Kidney glomerular epithelial cell (primary cell): ENCODE results near the gene PCDH9.
A peak's percentile ranks its signal among the peaks of the same experiment; 100 is the strongest.

ENCODE experiments used
- DNase-seq: peaks from one replicate; lab custom pipeline; 2025; lab: John Stamatoyannopoulos, UW

The PCDH9 gene

DNA sequence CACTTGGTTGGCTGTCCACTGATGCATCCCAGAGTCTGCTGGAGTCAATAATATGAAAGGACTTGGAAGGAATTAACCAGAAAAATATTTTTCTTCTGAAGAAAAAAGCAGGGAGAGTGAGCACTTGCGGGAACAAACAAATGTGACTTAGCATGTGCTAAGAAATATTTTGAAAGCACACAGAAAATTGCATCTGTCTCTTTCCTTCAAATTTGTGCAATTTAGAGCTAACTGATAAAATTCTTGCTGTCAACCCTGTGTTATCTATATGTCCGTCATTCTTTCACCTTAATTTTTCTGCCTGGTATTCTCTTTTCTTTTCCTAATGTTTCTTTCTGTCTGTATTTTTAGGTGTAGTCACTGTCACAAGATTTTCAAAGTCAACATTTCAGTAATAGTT, 852.6 kb downstream of the PCDH9 start:
- DNase-seq: no peak

DNA sequence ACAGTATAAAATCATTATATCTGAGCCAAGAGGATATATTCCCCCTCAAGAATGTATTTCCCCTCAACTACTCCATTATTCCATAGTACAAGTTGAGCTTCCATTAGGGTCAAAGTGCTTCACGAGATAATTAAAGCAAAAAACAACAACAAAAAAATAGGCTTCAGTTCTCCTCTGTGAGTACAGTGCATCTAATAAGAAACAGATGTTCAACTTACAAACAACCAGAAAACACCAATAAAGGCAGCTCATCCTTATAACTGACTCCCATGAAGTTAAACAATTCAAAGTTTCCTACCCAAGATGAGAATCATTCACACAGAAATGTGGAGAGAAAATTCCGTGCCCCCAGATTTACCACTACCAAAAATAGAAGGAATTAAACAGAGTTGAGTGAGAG, 854.4 kb downstream of the PCDH9 start:
- DNase-seq: no peak

DNA sequence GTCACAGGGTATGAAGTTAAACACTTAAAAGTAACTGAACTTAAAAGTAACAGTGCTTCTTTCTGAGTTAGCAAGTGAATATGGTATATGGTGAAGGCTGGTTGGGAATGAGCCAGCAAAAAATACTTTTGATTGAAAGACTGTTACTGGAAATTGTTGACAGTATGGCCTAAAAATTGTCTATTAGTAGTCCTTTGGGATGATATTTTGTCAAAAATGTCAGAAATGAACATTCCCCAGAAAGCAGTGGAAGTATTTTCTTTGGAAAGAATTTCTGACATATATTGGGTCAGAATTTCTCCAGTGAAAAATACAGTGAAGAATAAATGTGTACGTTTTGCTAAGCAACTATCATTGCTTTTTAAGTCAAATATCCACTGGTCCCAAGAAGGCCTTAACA, 860.5 kb downstream of the PCDH9 start:
- no peak for DNase-seq

DNA sequence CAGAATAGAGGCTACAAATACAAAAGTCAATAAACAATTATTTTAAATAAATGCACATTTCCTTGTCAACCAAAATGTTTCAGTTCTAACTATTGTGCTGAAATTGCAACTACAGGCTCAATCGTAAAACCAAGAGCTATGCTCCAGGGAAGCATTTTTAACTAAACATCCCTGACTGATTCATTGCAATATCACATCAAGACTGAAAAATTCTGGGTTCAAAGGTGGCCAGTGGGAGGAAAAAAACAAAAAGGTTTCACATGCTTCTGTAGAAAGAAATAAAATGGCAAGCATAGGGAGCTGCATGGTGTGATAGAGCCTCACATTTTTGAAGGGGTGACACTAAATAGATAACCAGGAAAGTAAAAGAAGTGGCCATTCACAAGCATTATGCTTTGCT, 862.8 kb downstream of the PCDH9 start:
- DNase-seq: peak; percentile 17

DNA sequence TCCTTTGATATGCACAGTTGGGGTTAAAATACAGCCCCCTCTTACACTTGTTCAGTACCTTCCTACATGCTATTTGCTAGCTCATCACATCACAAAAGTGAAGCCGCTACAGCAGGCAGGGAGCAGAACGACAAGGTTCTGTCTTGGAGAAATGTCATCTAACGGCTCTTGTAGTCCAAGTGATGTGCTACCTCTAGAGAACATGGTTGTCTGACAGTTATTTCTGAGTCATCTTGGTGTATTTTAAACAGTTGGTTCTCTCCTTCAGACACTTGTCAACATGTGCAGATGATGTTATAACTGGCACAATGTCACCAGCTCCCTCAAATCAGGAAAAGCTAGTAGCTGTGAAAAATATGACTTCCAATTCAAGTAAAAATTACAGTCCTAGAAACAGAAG, 865.0 kb downstream of the PCDH9 start:
- DNase-seq: no peak

DNA sequence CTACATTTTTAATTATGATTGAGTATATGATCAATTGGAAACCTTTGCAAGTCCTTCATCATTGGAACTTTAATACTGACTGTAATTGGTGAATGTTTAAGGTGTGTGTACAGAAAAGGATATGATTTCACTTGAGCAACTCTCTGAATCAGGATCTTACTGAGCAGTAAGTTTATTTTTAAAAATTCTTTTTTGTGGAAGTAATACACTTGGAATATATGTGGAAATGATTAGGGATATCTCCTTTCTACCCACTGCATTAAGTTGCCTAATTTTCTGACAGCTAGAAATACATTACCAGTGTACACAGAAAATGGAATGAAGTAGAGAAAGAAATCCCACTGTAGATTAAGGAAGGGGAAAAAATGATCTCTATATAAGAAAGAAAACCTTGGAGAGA, 865.8 kb downstream of the PCDH9 start:
- DNase-seq: no peak

DNA sequence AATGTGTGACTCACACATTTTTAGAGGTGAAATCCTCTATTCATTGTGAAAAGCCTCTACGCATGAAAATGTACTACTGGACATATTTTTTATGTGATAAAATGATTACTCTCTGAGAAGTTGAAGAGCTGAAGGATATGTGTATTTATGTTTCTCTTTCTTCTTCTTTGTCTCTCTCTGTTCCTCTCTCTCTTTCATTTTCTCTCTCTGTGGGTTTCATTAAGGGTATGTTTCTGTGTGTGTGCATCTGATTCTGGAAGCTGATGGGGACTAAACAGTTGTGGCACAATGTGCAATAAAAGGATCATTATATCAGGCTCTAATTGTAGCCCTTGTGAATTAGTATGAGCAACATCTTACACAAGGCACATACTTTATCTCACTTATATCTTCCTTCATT, 867.7 kb downstream of the PCDH9 start:
- no peak for DNase-seq

DNA sequence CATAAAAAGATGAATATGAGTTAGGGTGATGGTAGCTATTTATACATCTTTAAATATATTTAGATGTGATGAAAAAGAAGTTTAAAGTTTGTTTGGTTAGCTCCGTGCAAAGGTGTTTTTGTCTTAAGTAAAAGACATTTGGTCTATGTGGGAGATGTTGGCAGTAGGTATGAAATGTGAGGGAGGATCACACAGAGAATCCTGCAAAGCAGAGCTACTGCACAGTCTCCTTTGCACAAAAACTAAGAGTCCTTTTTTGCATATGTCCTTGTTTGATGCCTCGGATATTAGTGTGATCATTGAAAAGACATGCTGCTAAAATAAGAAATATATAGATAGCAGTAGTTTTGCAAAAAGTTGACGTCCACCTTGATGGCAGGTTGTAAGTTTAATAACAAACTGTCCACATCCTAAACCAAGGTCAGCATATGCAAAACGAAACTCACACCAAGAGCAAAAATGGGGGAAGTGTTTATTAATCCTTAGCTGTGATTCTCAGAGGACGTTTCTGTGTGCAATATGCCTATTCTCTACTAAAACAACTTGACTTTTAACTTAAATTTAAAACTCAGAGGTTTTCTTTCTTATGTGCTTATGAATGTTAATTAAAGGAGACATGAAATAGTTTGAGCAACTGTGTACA, 870.1 kb downstream of the PCDH9 start:
- DNase-seq: no peak

DNA sequence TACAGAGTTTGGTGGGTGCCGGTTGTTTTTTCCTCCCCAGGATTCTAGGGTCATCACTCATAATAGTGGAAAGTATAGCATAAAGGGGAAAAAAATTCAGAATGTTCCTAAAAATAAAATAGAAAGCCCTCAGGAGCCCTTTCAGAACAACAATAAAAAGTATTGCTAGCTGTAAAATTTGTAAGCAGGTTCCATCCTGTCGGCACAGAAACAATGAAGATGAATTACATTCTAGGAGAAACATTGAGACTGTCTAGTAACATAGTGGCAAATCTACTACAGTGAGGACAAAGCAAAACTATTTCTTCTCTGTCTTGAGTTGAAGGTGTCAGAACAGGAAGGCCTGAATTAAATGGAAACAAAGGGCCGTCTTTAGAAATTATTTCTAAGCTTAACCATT, 870.7 kb downstream of the PCDH9 start:
- DNase-seq: no peak

DNA sequence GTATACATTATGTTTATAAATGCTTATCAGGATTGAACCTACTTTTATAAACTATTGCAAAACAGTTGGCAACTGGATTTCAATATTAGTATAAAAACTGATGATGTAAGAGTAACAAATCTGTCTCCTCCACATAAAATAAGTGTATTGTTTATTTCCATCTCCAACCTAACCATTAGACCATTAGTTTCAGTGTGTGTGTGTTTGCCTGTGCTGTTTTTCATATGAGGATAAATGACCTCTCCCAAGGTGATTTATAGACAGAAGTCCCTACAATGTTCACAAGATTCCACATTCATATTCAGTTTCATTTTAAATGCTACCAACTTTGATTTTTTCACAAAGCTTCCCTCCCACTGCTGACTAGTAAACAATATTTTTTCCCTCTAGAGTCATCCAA, 871.6 kb downstream of the PCDH9 start:
- DNase-seq: no peak

DNA sequence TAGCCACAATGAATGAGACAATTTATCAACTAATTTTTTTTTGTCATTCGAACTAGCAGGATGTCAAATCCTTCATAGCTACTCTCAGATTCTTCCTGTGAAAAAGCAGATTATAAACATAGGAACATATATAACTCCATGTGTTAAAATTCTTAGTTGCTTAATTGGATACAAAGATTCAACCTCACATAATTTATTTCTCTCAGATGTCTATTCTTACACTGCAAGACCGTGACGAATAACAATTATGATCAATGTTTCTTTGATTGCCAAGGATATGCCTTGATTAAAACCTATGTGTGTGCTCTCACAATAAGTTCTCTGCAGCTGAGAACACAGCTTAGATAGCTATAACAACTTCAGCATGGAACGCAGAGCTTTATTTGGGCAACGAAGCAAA, 872.7 kb downstream of the PCDH9 start:
- DNase-seq: no peak

DNA sequence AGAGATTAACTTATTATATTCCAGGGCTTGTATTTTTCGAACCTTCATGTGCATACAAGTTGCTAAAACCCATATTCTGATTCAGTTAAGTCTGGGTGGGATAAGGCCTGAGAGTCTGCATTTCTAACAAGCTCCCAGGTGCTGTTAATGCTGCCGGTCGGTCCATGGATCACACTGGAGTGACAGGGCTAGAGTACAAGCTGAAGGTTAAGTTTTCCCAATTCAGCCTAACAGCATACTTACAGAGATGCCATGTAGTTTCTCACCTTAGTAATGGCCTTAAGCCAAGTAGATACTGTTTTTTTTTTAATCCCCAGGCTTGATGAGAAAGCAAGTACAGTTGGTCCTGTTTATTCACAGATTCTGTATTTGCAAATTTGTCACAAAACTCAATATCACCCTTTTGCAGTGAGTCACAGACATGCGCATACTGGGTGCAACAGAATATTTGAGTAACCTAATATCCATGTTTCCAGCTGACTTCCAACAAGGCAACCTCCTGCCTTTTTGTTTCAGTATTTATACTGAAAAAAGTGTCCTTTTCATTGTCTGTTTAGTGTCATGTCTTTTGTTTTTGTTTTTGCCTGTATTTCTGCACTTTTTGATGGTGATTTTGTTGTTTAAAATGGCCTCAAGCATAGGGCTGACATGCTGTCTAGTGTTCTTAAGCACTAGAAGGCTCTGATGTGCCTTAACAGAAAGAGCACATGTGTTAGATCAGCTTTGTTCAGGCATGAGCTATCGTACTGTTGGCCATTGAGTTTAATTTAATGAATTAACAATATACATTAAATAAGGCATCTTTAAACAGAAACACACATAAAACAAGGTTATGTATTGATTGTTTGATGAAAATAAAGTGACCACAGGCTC, 875.0 kb downstream of the PCDH9 start:
- DNase-seq: no peak

DNA sequence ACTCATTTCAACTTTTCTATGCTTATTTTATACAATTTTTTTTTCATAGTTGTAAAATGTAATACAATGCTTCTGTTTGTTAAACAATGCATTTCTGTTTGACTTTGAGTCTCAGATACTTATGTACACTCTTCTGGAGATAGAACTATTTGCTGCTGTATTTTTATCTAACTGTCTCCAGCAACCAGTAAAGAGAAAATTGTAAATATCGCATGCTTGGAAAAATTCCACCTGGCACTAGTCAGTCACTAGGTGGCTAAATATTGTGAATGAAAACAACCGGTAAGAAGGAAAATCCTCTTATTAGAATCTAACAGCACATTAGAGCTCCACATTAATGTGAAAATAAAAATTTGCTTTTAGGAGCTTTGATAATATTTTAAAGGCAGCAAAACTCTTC, 876.5 kb downstream of the PCDH9 start:
- DNase-seq: peak; percentile 45

DNA sequence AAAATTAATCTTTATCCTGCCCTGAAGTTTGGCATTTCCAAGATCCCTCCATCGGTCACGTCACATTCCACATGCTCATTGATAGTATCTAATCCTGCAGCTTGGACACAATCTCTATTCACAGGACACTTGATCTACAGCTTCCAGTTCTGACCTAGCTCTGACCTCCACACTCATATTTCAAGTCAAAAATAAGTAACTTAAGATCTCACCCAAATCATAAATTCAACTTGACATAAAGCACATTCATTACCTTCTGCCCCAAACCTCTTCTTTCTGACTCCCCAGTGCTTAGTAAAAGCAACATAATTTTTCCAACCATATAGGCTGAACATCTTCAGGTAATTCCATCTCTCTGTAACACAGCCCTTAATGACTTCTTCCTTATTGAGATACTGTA, 880.2 kb downstream of the PCDH9 start:
- no peak for DNase-seq

DNA sequence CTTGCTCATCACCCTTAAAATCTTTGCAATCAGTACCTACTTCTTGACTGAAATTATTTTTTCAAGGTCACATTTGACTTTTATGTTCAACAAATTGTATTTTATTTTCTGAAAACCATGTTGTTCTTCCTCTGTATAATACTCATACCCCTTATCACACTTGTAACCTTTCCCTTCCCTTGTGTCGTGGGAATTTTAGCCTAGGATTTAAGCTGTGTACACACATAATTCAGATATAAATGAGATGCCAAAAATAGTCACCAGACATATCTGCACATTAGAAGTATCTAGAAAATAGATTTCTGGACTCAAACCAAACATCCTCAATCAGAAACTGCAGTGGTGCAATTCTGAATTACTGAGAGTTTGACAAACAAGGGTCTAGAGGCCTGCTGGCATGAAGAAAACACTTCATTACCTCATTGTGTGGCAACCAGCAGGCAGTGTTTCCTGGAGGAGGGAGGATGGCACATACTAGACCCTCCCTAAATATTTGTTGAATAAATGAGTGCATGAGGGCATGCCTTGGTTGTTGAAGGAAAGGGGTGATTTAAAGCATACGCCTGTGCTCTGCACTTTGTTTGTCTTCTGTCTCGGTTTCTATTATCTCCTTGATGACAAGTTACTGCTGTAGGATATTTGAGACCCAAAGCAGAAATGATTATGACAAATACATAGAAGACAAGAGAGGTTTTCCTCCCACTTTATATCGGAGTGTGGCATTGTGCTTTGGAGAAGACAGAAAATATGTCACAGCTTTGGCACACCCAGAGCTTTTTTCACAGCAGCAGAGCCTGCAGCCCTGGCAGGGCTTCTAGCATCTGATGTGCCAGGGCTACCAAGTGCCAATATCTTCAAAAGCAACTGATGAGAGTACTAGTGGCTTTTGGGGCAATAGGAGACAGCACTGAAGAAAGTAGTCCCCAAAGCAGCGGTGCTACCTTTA, 881.1 kb downstream of the PCDH9 start:
- DNase-seq: no peak

DNA sequence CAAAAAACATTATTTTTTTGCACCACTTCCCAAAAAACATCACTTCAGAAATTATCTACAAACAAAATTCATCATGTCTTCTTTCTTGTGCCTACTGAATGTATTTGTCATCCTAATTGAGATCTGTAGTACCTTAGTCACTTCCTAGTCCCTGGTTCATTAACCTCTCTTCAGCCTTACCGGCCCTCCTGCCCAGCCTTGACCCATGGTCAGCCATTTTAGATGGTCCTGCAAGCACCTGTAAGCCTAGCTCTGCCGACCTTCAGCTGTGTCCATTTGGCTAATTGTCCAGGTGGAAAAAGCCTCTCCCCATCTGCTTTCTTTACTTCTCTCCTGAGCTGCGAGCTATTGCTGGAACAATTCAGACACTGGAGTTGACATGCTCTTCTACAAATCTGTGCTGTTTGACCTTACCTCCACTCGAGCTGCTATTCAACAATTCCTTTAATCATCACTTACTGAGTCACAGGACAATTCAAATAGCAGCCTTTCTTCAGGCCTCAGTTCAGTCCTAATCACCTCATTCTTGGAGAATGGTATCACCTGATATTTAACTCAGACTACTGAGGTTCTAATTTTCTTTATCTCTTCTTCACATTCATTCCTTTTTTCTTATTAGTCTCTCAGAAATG, 882.5 kb downstream of the PCDH9 start:
- DNase-seq: peak; percentile 33

DNA sequence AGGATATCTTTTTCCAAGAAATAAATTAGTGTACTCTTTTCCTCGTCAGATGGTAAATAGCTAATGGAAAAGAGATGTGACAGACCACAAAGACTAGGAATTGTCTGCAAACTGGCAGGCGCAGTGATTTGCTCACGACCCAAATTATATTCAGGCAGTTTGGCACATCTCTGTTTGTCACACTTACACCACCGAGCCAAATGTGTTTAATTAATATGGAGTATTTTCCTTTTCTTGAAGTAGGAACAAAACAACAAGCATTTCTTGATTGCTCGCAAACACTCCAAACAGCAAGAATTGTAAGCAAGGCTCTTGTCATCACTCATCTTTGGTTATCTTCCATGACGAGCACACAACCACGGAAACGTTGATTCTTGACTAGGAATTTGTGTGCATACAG, 884.2 kb downstream of the PCDH9 start:
- DNase-seq: no peak

DNA sequence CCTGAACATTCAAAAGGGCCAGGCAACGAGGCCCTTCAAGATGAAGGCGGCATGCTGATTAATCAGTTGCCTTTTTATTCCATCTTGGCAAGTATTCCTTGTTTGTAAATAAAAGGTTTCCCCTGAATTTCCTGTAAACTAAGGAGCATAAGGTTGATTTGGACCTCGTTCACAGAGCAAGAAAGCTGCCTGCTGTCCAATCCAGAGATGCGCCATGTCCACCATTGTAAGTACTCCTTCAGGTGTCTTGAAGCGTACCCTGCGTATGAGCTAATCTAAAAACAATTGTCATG, 884.7 kb downstream of the PCDH9 start:
- no peak for DNase-seq

DNA sequence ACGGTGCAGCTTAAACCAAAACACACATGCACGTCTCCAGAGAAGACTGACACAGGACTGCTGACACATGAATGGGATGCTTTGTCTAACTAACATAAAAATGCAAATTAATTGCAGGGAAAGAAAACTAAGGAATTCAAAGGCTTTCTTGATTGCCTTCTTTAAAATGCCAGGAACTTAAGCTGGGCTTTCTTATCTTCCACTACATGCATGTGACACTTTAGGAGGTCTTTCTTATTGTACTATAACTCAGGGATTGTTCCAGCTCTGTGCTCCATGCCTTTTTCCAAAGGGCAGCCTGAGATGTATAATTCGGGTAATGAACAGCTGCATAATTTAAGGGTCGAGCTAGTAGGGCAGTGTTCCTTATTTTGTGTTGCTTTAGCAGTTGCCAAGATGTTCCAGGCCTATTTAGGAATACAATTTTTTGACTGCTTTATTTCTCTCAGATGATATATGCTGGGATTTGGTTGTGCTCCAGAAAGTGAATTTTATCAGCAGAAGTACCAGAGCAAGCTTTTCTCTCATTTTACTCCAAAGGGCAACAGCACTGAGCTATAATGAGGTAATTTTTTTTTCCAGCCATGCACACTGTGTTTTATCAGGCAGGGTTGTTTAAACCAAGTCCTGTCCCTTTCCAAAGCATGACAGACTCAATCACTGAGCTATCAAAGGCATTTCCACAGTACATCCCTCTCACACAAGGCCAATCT, 885.2 kb downstream of the PCDH9 start:
- no peak for DNase-seq

DNA sequence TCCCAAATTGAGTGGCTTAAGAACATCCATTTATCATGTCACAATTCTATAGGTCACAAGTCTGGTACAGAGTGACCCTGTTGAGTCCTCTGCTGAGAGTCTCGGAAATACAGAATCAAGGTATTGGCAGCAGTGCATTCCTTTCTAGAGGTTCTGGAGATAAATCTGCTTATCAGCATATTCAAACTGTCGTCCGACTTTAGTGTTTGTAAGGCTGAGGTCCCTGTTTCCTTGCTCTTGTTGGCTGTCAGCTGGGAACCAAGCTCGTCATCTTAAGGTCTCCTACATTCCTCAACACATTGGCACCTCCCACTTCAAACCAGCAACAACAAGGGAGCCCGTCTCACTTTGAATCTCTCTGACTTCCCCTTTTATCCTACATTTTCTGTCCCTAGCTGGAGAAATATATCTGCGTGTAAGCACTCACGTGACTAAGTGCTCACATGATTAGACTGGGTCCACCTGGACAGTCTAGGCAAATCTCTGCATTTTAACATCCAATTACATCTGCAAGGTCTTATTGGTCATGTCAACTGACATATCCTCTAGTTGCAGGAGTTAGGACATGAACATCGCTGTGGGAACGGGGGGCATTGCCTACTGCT, 886.8 kb downstream of the PCDH9 start:
- no peak for DNase-seq

DNA sequence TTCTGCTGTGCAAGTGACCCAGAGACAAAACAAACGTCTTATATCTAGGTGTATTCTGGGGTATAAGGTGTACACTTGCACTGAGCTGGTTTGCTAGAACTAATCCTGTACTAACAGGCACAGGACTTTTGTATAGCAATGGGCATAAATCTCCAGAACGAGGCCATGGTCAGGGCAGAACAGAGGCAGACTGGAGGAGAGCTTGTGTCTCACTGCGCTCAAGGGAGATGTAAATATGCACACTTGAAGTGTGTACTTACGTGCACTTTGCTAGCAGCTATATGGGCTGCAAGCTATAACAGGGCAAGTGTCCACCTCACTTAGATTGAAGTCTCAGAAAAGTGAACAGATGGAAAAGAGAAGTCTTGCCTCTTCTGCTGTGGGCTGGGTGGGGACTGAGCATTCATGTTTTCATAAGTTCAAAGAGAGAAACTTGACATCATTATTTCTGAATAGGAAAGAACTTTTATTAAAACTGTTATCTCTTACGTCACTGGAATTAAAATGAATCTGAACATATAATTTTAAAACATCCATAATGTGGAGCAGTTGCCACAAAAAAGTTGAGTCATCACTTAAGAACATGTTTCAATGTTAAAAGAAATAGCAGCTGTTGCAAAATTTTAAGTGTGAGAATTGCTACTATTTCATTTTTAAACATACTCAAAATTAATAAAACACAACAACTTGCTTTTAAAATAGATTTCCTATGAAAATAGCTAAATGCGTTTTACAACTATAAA, 888.3 kb downstream of the PCDH9 start:
- DNase-seq: no peak
